Occipital lobe (tissue), 2 donors: ENCODE measurements around the gene NF1. TPM values are rescaled to one million over a fixed set of nuclear protein-coding genes. Genes with fewer than 3 reads are reported as not detected.

Experiments used
- small RNA-seq: library from RNA; depleted of rRNA; stranded (forward); fragments of <200 nt; gene quantifications from one replicate; pipeline ENCODE3, GENCODE V24; 2014
- total RNA-seq: library from RNA; depleted of rRNA; stranded (reverse); fragments of >200 nt; gene quantifications from one replicate; pipeline ENCODE4 v1.2.3, GENCODE V29; 2014

The NF1 gene
- total RNA-seq, 1 donor from 2014 or later, result 107 TPM

Small RNA genes within 50 kb of the gene (small RNA-seq; reads per million reads assigned to genes)
- gene MIR4733, result not detected

Other genes starting within 250 kb of the NF1 start
- 17.8 TPM for gene TEFM, start 188.7 kb upstream of the NF1 start, total RNA-seq
- 8.0 TPM for gene ADAP2, start 173.0 kb upstream of the NF1 start, total RNA-seq
- gene RNF135, start 123.9 kb upstream of the NF1 start, total RNA-seq, result 2.2 TPM
- gene OMG, start 202.3 kb downstream of the NF1 start, total RNA-seq, result 9.4 TPM
- gene EVI2B, start 219.1 kb downstream of the NF1 start, total RNA-seq, result 0.31 TPM
- 5.0 TPM for gene EVI2A, start 226.6 kb downstream of the NF1 start, total RNA-seq